Measurements from ENCODE around the gene ARL6IP4.
A peak's percentile ranks its signal among the peaks of the same experiment; 100 is the strongest.

ARL6IP4 gene

DNA sequence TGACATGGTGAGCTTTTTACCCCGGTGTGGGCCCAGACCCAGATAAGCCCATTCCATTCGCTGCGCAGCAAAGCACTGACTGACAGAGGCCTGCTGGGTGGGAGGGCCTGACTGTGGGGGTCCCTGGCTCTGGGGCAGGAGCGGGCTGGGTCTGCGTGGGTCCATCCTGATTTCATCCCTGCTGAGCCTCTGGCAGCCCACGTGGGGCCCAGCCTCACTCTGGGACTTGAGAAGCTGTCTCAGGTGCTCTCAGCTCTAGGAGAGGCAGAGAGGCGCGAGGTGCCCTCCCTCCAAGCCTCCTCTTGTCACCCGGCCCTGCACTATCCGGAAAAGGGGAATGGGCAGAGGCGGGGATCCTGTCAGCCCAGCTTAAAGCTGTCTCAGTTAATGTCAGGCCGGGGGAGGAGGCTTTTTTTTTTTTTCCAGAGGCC lies 15.1 kb upstream of the ARL6IP4 start:
- peak overlapping the region; percentile 78 to 83 for H3K4me3 Mint-ChIP-seq
- no peaks in the 10 kb centered on the region for H3K36me3 Mint-ChIP-seq
- no peak overlapping the region for H3K27ac Mint-ChIP-seq
- no peaks in the 10 kb centered on the region for H3K27me3 Mint-ChIP-seq
- ATAC-seq (replicated peaks) (no peak), DNase-seq (no peak)
- H3K4me1 Mint-ChIP-seq: peaks cover 8 to 15% of the 10 kb centered on the region in 2 donors
- no peaks in the 10 kb centered on the region for H3K9me3 Mint-ChIP-seq

- Mint-ChIP-seq H3K36me3 (no peaks in the 10 kb centered on the region), H3K9me3 (no peaks in the 10 kb centered on the region), H3K27ac (no peak within 1 kb of the TSS), H3K4me3 (peak within 1 kb of the TSS; percentile 78 to 83), H3K4me1 (peaks cover 8 to 15% of the 10 kb centered on the region in 2 donors), H3K27me3 (no peaks in the 10 kb centered on the region)
- DNase-seq (peak; percentile 80), ATAC-seq (replicated peaks) (peak; percentile 98)
Observed at GRCh38 chr12:122965851-122966742, 14.4 kb upstream of the ARL6IP4 start, which contains the start of gene ABCB9. Gene ABCB9, minus strand, starts transcription at chr12:122966463. Its CDS starts 6,228 bp downstream, at chr12:122960235.

- Mint-ChIP-seq H3K4me3 (peak overlapping the region; percentile 33 to 39), H3K27me3 (no peaks in the 10 kb centered on the region), H3K4me1 (peaks cover 8 to 15% of the 10 kb centered on the region in 2 donors), H3K36me3 (no peaks in the 10 kb centered on the region), H3K27ac (no peak overlapping the region), H3K9me3 (no peaks in the 10 kb centered on the region)
- DNase-seq (no peak), ATAC-seq (replicated peaks) (no peak)
Observed at GRCh38 chr12:122966743-122967550, 13.5 kb upstream of the ARL6IP4 start.

GRCh38 chr12:122968104-122968503 lies 12.4 kb upstream of the ARL6IP4 start:
- Mint-ChIP-seq H3K4me1 (peaks cover 8 to 15% of the 10 kb centered on the region in 2 donors), H3K27ac (no peak overlapping the region), H3K9me3 (no peaks in the 10 kb centered on the region), H3K36me3 (no peaks in the 10 kb centered on the region), H3K27me3 (no peaks in the 10 kb centered on the region), H3K4me3 (no peak overlapping the region)
- ATAC-seq (replicated peaks) (no peak), DNase-seq (no peak)

DNA sequence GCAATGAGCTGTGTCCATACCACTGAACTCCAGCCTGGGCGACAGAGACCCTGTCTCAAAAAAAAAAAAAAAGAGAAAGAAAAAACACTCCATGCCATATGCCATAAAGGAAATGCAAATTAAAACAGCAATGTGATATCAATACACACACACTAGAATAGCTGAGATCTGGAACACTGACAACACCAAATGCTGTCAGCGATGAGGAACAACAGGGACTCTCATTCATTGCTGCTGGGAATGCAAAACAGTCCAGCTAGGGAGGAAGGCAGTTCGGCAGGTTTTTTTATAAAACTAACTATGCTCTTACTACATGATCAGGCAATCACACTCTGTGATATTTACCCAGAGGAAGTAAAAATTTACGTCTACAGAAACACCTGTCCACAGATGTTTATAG lies 10.8 kb upstream of the ARL6IP4 start:
- Mint-ChIP-seq H3K36me3 (no peaks in the 10 kb centered on the region), H3K27ac (no peak overlapping the region), H3K4me3 (no peak overlapping the region), H3K9me3 (no peaks in the 10 kb centered on the region), H3K4me1 (peaks cover 7 to 14% of the 10 kb centered on the region in 2 donors), H3K27me3 (no peaks in the 10 kb centered on the region)
- DNase-seq (no peak), ATAC-seq (replicated peaks) (no peak)

GRCh38 chr12:122974274-122974891 lies 6.1 kb upstream of the ARL6IP4 start:
- no peaks in the 10 kb centered on the region for H3K9me3 Mint-ChIP-seq
- peak overlapping the region; percentile 100 for H3K27ac Mint-ChIP-seq
- peak; percentile 97 for DNase-seq
- peak overlapping the region; percentile 97 to 98 for H3K4me3 Mint-ChIP-seq
- peak; percentile 92 to 94 for ATAC-seq (replicated peaks)
- no peaks in the 10 kb centered on the region for H3K27me3 Mint-ChIP-seq
- peaks cover 15 to 30% of the 10 kb centered on the region in 2 donors for H3K4me1 Mint-ChIP-seq
- H3K36me3 Mint-ChIP-seq: peaks cover 4% of the 10 kb centered on the region in 2 donors

- H3K4me3 Mint-ChIP-seq: peak within 1 kb of the TSS; percentile 97 to 98
Observed at GRCh38 chr12:122974892-122975789, 5.3 kb upstream of the ARL6IP4 start, which contains the start of gene OGFOD2. Gene OGFOD2, plus strand, starts transcription at chr12:122975244. Its CDS starts 8 bp downstream, at chr12:122975252.

GRCh38 chr12:122975790-122976647 lies 4.5 kb upstream of the ARL6IP4 start:
- Mint-ChIP-seq H3K4me3 (peak overlapping the region; percentile 97 to 98), H3K27ac (peak overlapping the region; percentile 100), H3K4me1 (peaks cover 23 to 40% of the 10 kb centered on the region in 2 donors)

More at GRCh38 chr12:122974892-122975789, 5.3 kb upstream of the ARL6IP4 start, which contains the start of gene OGFOD2:
- Mint-ChIP-seq H3K27me3 (no peaks in the 10 kb centered on the region), H3K4me1 (peaks cover 23 to 37% of the 10 kb centered on the region in 2 donors), H3K27ac (peak within 1 kb of the TSS; percentile 100), H3K36me3 (peaks cover 4% of the 10 kb centered on the region in 2 donors), H3K9me3 (no peaks in the 10 kb centered on the region)
- DNase-seq: peak; percentile 90
- peak; percentile 85 to 89 for ATAC-seq (replicated peaks)

GRCh38 chr12:122976648-122976975 lies 3.9 kb upstream of the ARL6IP4 start:
- peak overlapping the region; percentile 31 for H3K27ac Mint-ChIP-seq
- H3K27me3 Mint-ChIP-seq: no peaks in the 10 kb centered on the region

More at GRCh38 chr12:122975790-122976647, 4.5 kb upstream of the ARL6IP4 start:
- Mint-ChIP-seq H3K27me3 (no peaks in the 10 kb centered on the region), H3K9me3 (no peaks in the 10 kb centered on the region), H3K36me3 (peaks cover 5 to 6% of the 10 kb centered on the region in 2 donors)
- DNase-seq (no peak), ATAC-seq (replicated peaks) (no peak)

GRCh38 chr12:122977153-122977552 lies 3.3 kb upstream of the ARL6IP4 start:
- H3K9me3 Mint-ChIP-seq: no peaks in the 10 kb centered on the region
- no peaks in the 10 kb centered on the region for H3K27me3 Mint-ChIP-seq
- H3K36me3 Mint-ChIP-seq: peaks cover 12 to 15% of the 10 kb centered on the region in 2 donors
- peak overlapping the region in 1 of 2 donors; percentile 17 for H3K4me3 Mint-ChIP-seq
- H3K27ac Mint-ChIP-seq: no peak overlapping the region
- ATAC-seq (replicated peaks) (no peak), DNase-seq (no peak)
- peaks cover 29 to 51% of the 10 kb centered on the region in 2 donors for H3K4me1 Mint-ChIP-seq

More at GRCh38 chr12:122976648-122976975, 3.9 kb upstream of the ARL6IP4 start:
- no peaks in the 10 kb centered on the region for H3K9me3 Mint-ChIP-seq
- peaks cover 8 to 10% of the 10 kb centered on the region in 2 donors for H3K36me3 Mint-ChIP-seq
- H3K4me1 Mint-ChIP-seq: peaks cover 25 to 46% of the 10 kb centered on the region in 2 donors
- peak overlapping the region; percentile 97 to 98 for H3K4me3 Mint-ChIP-seq
- DNase-seq (no peak), ATAC-seq (replicated peaks) (no peak)

DNA sequence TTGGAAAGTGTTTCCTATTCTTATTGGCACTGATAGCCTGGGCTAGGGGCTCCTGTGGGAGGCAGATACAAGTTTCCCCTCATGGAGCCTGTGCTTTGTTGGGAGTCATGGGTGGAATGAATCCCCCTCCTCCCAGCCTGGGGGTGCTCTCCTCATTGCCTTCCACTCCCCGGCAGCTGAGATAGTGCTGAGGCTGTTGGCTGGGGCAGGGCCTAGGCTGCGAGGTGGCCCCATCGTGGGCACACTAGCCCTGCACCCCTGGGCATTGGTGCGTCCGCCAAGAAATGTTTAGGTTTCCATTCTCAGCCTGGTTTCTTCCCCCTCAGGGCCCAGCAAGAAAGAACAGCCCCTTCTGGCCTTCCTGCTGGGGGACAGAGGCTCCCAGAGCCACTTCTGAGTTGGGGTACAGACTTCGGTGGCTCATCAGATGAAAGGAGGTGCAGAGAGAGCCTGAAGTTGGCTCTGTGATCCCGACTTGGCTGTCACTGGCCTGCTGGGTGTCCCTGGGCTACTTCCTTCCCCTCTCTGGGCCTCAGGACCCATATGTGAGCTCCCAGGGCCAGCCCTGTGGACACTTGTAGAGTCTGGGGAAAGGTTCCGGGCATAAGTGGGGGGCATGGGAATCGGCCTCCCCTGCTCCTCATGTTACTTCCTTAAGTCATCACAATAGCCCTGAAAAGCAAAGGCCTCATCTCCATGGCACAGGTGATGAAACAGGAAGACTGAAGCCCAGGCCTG lies 2.7 kb upstream of the ARL6IP4 start:
- no peaks in the 10 kb centered on the region for H3K9me3 Mint-ChIP-seq
- H3K4me3 Mint-ChIP-seq: peak overlapping the region; percentile 32 to 33
- peaks cover 31 to 58% of the 10 kb centered on the region in 2 donors for H3K4me1 Mint-ChIP-seq
- DNase-seq (no peak), ATAC-seq (replicated peaks) (no peak)
- no peak overlapping the region for H3K27ac Mint-ChIP-seq
- H3K27me3 Mint-ChIP-seq: no peaks in the 10 kb centered on the region
- peaks cover 16 to 17% of the 10 kb centered on the region in 2 donors for H3K36me3 Mint-ChIP-seq

GRCh38 chr12:122978507-122978955 lies 1.9 kb upstream of the ARL6IP4 start:
- H3K36me3 Mint-ChIP-seq: peaks cover 22 to 24% of the 10 kb centered on the region in 2 donors
- no peak overlapping the region for H3K27ac Mint-ChIP-seq
- no peaks in the 10 kb centered on the region for H3K27me3 Mint-ChIP-seq
- no peak for DNase-seq
- no peak for ATAC-seq (replicated peaks)
- H3K4me1 Mint-ChIP-seq: peaks cover 37 to 65% of the 10 kb centered on the region in 2 donors
- no peaks in the 10 kb centered on the region for H3K9me3 Mint-ChIP-seq
- peak overlapping the region in 1 of 2 donors; percentile 32 for H3K4me3 Mint-ChIP-seq

Measured in stimulated activated naive B cell treated with anti-CD40 and anti-IgM and Interleukin-4, amounts not matched to agents 10 μg/mL and 1 μg/mL and 100 μg/mL, for 72 hours (primary cell).